NCI-H446 (cell line): ENCODE data around the gene DSCAM.

ENCODE experiments used
- DNase-seq, 2 experiments: peaks; one replicate each; lab custom pipeline; 2025; lab: John Stamatoyannopoulos, UW

DSCAM gene

GRCh38 chr21:40547906-40548513 is 298.9 kb downstream of the DSCAM start:
- no peak for DNase-seq

GRCh38 chr21:40546647-40547046 is 300.3 kb downstream of the DSCAM start:
- no peak for DNase-seq

- no peak for DNase-seq
These were observed 306.7 kb downstream of the DSCAM start for GRCh38 chr21:40540216-40540615.

GRCh38 chr21:40534886-40535285 is 312.1 kb downstream of the DSCAM start:
- no peak for DNase-seq

GRCh38 chr21:40531431-40532110 is 315.4 kb downstream of the DSCAM start:
- no peak for DNase-seq

- no peak for DNase-seq
These were observed 315.9 kb downstream of the DSCAM start for GRCh38 chr21:40531016-40531415.

GRCh38 chr21:40517646-40518045 is 329.3 kb downstream of the DSCAM start:
- DNase-seq = no peak

- peak in 1 of 2 experiments; percentile 17 for DNase-seq
These were observed 330.6 kb downstream of the DSCAM start for GRCh38 chr21:40516335-40516734.

- DNase-seq = no peak
These were observed 334.4 kb downstream of the DSCAM start for GRCh38 chr21:40512590-40512989.

GRCh38 chr21:40507978-40508377 is 339.0 kb downstream of the DSCAM start:
- DNase-seq = no peak

- no peak for DNase-seq
These were observed 341.3 kb downstream of the DSCAM start for GRCh38 chr21:40505681-40506080.

- DNase-seq = no peak
These were observed 341.7 kb downstream of the DSCAM start for GRCh38 chr21:40505244-40505643.

- DNase-seq = no peak
These were observed 342.1 kb downstream of the DSCAM start for GRCh38 chr21:40504825-40505224.

GRCh38 chr21:40496116-40496515 is 350.8 kb downstream of the DSCAM start:
- no peak for DNase-seq

- no peak for DNase-seq
These were observed 356.6 kb downstream of the DSCAM start for GRCh38 chr21:40490408-40490807.

GRCh38 chr21:40489001-40489400 is 358.0 kb downstream of the DSCAM start:
- DNase-seq = no peak

GRCh38 chr21:40481764-40482163 is 365.2 kb downstream of the DSCAM start:
- DNase-seq = no peak

- DNase-seq = no peak
These were observed 372.4 kb downstream of the DSCAM start for GRCh38 chr21:40474513-40474912.

- DNase-seq = no peak
These were observed 374.9 kb downstream of the DSCAM start for GRCh38 chr21:40472013-40472412.

- no peak for DNase-seq
These were observed 375.9 kb downstream of the DSCAM start for GRCh38 chr21:40471103-40471502.

- peak in 1 of 2 experiments; percentile 21 for DNase-seq
These were observed 380.0 kb downstream of the DSCAM start for GRCh38 chr21:40466893-40467483.

- DNase-seq = no peak
These were observed 381.6 kb downstream of the DSCAM start for GRCh38 chr21:40465382-40465781.

GRCh38 chr21:40463176-40463575 is 383.8 kb downstream of the DSCAM start:
- no peak for DNase-seq
